ENCODE measurements around the gene AGK. TPM values are rescaled to one million over a fixed set of nuclear protein-coding genes. Genes with fewer than 3 reads are reported as not detected.

Gene AGK
- total RNA-seq, 1 experiment from 2014 or later, result 44.1 TPM

GRCh38 chr7:141640239-141640840 is 89.1 kb downstream of the AGK start:
- Histone ChIP-seq H3K4me3 (no peak overlapping the region), H4K20me1 (ENCODE audit: insufficient read depth) (no peaks in the 10 kb centered on the region), H3K79me2 (ENCODE audit: low read depth) (no peaks in the 10 kb centered on the region), H3F3A (ENCODE audit: insufficient read depth, low read depth) (no peaks in the 10 kb centered on the region), H3K4me2 (no peak overlapping the region), H3K4me1 (replicated peaks; ENCODE audit: insufficient read depth) (no peaks in the 10 kb centered on the region), H2AFZ (no peak overlapping the region), H3K9me2 (ENCODE audit: insufficient read depth) (no peaks in the 10 kb centered on the region), H3K27me3 (ENCODE audit: insufficient read depth, low read depth) (no peaks in the 10 kb centered on the region), H3K36me3 (ENCODE audit: low read depth) (peaks cover 9% of the 10 kb centered on the region; the same call in 1 of the 2 replicates), H3K27ac (no peak overlapping the region), H3K9me3 (ENCODE audit: insufficient read depth, low read depth) (no peaks in the 10 kb centered on the region)
- no peak for DNase-seq
- CTCF ChIA-PET, result no interaction called here
- POLR2A ChIA-PET (ENCODE audit: unreplicated experiment), result no interaction called here
- intact Hi-C loops (cut with micrococcal nuclease; ENCODE audit: unreplicated experiment), result loop anchor here (10.0 kb wide), 1 partner anchor 376 kb away; no protein-coding TSS in a partner anchor
- TF ChIP-seq EZH2 (IDR thresholded peaks at IDR 0.05; ENCODE audit: low read depth) (no peak), CTCF (conservative IDR thresholded peaks at IDR 0.05) (no peak)
- no TSS peak for BruUV-seq (replicated peaks)

DNA sequence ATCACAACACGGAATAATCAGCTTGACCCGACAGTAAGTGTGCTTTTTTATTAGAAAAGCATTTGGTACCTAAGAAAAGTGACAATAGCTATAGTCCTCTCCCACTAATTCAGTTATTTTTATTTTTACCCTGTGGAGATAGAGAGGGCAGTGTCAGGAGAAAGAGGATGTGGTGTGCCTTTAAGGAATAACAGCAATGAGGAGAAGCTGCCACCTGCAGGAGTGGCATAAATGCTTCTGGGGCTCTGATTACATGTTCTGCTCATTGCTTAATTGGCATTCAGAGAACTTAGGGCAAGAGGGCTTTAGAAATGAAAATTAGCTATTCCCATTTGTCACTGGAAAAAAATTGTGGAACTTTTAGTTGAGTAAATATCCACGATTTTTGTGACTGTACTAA is 90.7 kb downstream of the AGK start:
- H4K20me1 ChIP-seq (ENCODE audit: insufficient read depth), result no peaks in the 10 kb centered on the region
- no peak for TF ChIP-seq EZH2 (IDR thresholded peaks at IDR 0.05; ENCODE audit: low read depth)
- no peak for TF ChIP-seq CTCF (conservative IDR thresholded peaks at IDR 0.05)
- no peaks in the 10 kb centered on the region for H3K27me3 ChIP-seq (ENCODE audit: insufficient read depth, low read depth)
- H3K79me2 ChIP-seq (ENCODE audit: low read depth), result no peaks in the 10 kb centered on the region
- H3F3A ChIP-seq (ENCODE audit: insufficient read depth, low read depth), result no peaks in the 10 kb centered on the region
- ChIA-PET POLR2A (ENCODE audit: unreplicated experiment) (no interaction called here), CTCF (no interaction called here)
- peaks cover 6% of the 10 kb centered on the region; the same call in 1 of the 2 replicates for H3K36me3 ChIP-seq (ENCODE audit: low read depth)
- H2AFZ ChIP-seq, result no peak overlapping the region
- intact Hi-C loops (cut with micrococcal nuclease; ENCODE audit: unreplicated experiment), result loop anchor here (10.0 kb wide), 1 partner anchor 377 kb away; no protein-coding TSS in a partner anchor
- BruUV-seq (replicated peaks), result no TSS peak
- H3K27ac ChIP-seq, result no peak overlapping the region
- no peak overlapping the region for H3K4me2 ChIP-seq
- H3K4me1 ChIP-seq (replicated peaks; ENCODE audit: insufficient read depth), result no peaks in the 10 kb centered on the region
- no peak for DNase-seq
- H3K9me2 ChIP-seq (ENCODE audit: insufficient read depth), result no peaks in the 10 kb centered on the region
- H3K9me3 ChIP-seq (ENCODE audit: insufficient read depth, low read depth), result no peaks in the 10 kb centered on the region
- H3K4me3 ChIP-seq, result no peak overlapping the region

DNA sequence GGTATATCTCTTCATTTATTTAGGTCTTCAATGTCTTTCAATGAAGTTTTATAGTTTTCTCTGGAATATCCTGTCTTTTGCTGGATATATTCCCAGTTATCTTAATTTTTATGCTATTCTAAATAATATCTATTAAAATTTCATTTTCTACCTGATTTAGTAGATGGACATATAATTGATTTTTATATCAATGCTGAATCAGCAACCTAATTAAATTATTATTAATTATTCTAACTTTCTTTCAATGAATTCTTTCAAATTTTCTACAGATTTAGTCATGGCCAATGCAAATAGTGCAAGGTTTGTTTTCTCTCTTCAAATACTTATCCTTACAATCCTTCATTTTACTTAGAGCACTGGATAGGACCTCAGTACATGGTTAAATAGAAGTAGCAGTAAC is 94.0 kb downstream of the AGK start:
- BruUV-seq (replicated peaks), result no TSS peak
- Histone ChIP-seq H3F3A (ENCODE audit: insufficient read depth, low read depth) (peaks cover under 1% of the 10 kb centered on the region; the same call in 1 of the 2 replicates), H3K27me3 (ENCODE audit: insufficient read depth, low read depth) (no peaks in the 10 kb centered on the region), H3K4me1 (replicated peaks; ENCODE audit: insufficient read depth) (peaks cover 2% of the 10 kb centered on the region), H3K79me2 (ENCODE audit: low read depth) (no peaks in the 10 kb centered on the region), H3K9me3 (ENCODE audit: insufficient read depth, low read depth) (no peaks in the 10 kb centered on the region), H3K36me3 (ENCODE audit: low read depth) (peaks cover 7% of the 10 kb centered on the region; the same call in 1 of the 2 replicates), H2AFZ (no peak overlapping the region), H3K9me2 (ENCODE audit: insufficient read depth) (no peaks in the 10 kb centered on the region), H3K27ac (no peak overlapping the region), H3K4me3 (no peak overlapping the region), H4K20me1 (ENCODE audit: insufficient read depth) (no peaks in the 10 kb centered on the region), H3K4me2 (no peak overlapping the region)
- intact Hi-C loops (cut with micrococcal nuclease; ENCODE audit: unreplicated experiment), result loop anchor here (10.0 kb wide), 1 partner anchor 380 kb away; no protein-coding TSS in a partner anchor
- TF ChIP-seq CTCF (conservative IDR thresholded peaks at IDR 0.05), result no peak
- CTCF ChIA-PET, result no interaction called here
- POLR2A ChIA-PET (ENCODE audit: unreplicated experiment), result no interaction called here
- no peak for DNase-seq

All from PC-9 (cell line).